ENCODE results near the gene TMEM243. TPM values are rescaled to one million over a fixed set of nuclear protein-coding genes. Genes with fewer than 3 reads are reported as not detected.

Gene TMEM243
- total and polyA plus RNA-seq, 2 donors (not counting 3 experiments of a cell fraction or from before 2014, with no cell fraction given) = 26.9 to 28.8 TPM

- peaks cover 16% of the 10 kb centered on the region for H3K79me2 ChIP-seq (ENCODE audit: control insufficient read depth, insufficient read depth, low read length)
- BruUV-seq (replicated peaks) = no TSS peak
- no peaks in the 10 kb centered on the region for H3K9me3 ChIP-seq (replicated peaks; ENCODE audit: control insufficient read depth, insufficient read depth, low read length)
- CTCF ChIA-PET = interaction anchor here (1.2 to 4.5 kb wide), 5 partner anchors 11 to 46 kb away, joined by 3 to 24 read pairs (median 4); partner anchors contain the start of gene TMEM243
- dilution Hi-C loops (cut with MboI; ENCODE audit: extremely low pct_ligation_motif_present, low sequenced_read_pairs) = no loop called here
- intact Hi-C loops (cut with micrococcal nuclease) = no loop called here
- POLR2A ChIA-PET = interaction anchor here (1.0 kb wide), 1 partner anchor 20 kb away, joined by 3 read pairs; no protein-coding TSS in a partner anchor
- no peaks in the 10 kb centered on the region for H4K20me1 ChIP-seq (replicated peaks; ENCODE audit: control insufficient read depth, extremely low read depth, insufficient read depth, low read length)
- no peak overlapping the region for H3K27ac ChIP-seq (ENCODE audit: insufficient read depth, low read depth, low read length)
- peaks cover 20 to 55% of the 10 kb centered on the region in 2 experiments for H3K36me3 ChIP-seq (ENCODE audit: control insufficient read depth in 2 of 2, extremely low read depth in 1 of 2, insufficient read depth in 2 of 2, low read length in 2 of 2)
- TF ChIP-seq FOS (IDR thresholded peaks at IDR 0.05; ENCODE audit: borderline replicate concordance, insufficient read depth, low read length) (no peak), CTCF (IDR thresholded peaks at IDR 0.05; ENCODE audit: extremely low read depth in 1 of 2, insufficient read depth in 1 of 2, low read depth in 1 of 2, low read length in 2 of 2) (no peak), POLR2AphosphoS5 (IDR thresholded peaks at IDR 0.05; ENCODE audit: insufficient read depth, low read depth, low read length) (no peak), EZH2 (IDR thresholded peaks at IDR 0.05; ENCODE audit: borderline replicate concordance, low read depth, low read length, severe bottlenecking) (no peak), JUN (IDR thresholded peaks at IDR 0.05; ENCODE audit: borderline replicate concordance, insufficient read depth, insufficient read length, low read depth) (no peak), MYC (IDR thresholded peaks at IDR 0.05; ENCODE audit: low read depth, low read length) (no peak)
- H3K4me3 ChIP-seq (replicated peaks in 1 of 3; ENCODE audit: insufficient read depth in 1 of 3, low read depth in 1 of 3, low read length in 3 of 3) = no peak overlapping the region
- H3K9me1 ChIP-seq (replicated peaks; ENCODE audit: control insufficient read depth, extremely low read depth, insufficient read depth, low read length) = no peaks in the 10 kb centered on the region
- DNase-seq (ENCODE audit: low read depth, low spot score) (no peak), FAIRE-seq (no peak)
- no peaks in the 10 kb centered on the region for H3K4me1 ChIP-seq (ENCODE audit: control insufficient read depth, extremely low read depth, insufficient read depth, low read length)
- no peaks in the 10 kb centered on the region for H3K27me3 ChIP-seq (ENCODE audit: control insufficient read depth in 2 of 2, insufficient read depth in 2 of 2, low read length in 2 of 2)
- H2AFZ ChIP-seq (ENCODE audit: low read depth, low read length) = no peak overlapping the region
- H3K4me2 ChIP-seq (ENCODE audit: insufficient read depth, low read length) = no peak overlapping the region
- no peak overlapping the region for H3K9ac ChIP-seq (replicated peaks; ENCODE audit: extremely low read depth, insufficient read depth, low read length)
Observed at GRCh38 chr7:87173471-87173870, 46.1 kb downstream of the TMEM243 start.

All from endothelial cell of umbilical vein (primary cell).